Stimulated activated CD4-positive, alpha-beta T cell treated with anti-CD3 and anti-CD28 coated beads, Interleukin-1b, Interleukin-23, amount 100 ng/mL, for 1 hour (primary cell): ENCODE results near the gene LIPC.

Source experiments
- DNase-seq, 2 donors: peaks; one replicate each; pipeline ENCODE4 v3.0.0-alpha.2; 2020; ENCODE audit warnings: low read depth in 2 of 2

Gene LIPC

DNA sequence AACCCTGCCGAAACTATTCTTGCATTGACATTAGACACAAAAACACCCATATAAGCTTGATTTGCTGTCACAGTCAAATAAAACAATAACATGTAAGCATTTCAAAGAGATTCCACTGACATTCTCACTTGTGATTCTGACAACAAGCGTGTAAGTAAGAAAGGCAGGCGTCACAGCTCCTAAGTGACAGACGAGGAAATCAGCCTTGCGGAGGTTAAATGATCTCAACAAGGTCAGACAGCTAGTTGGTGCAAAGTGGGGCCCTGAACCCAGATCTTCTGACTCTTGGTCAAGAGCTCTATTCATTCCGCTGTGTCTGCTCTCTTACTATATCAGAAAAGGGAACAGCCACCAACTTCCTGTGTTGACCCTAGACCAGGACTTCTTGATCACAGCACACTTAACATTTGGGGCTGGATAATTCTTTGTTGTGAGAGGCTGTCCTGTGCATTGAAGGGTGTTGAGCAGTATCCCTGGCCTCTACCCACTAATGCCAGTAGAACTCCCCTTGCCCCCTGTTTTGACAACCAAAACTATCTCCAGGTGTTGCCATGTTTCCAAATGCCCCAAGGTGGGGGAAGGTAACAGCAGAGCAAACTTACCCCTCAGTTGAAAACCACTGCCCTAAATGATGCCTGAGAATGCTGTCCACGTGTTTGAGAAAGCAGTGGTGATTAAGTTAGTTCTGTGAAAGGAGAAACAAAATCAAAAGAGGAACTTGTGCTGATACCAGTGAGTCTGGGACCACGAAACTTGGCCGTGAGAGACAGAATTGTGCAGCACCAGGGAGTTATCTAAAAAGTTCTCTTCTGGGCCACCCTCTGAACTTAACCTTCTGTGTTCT is 86.1 kb downstream of the LIPC start:
- no peak for DNase-seq

DNA sequence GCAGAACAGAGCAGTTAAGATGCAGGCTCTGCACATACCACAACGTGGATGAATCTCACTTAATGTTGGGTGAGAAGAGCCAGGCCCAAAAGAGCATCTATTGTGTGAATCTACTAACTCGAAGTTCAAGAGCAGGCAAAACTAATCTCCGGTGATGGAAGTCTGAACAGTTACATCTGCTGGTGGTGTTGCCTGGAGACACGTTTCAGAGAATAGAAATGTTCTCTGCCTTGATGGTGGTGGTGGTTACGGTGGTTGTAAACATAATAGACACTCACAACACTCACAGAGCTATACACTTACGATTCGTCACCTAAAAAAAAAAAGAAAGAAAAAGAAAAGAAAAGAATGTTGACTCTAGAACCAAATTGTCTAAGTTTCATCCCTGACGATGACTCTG is 86.8 kb downstream of the LIPC start:
- DNase-seq, result no peak

DNA sequence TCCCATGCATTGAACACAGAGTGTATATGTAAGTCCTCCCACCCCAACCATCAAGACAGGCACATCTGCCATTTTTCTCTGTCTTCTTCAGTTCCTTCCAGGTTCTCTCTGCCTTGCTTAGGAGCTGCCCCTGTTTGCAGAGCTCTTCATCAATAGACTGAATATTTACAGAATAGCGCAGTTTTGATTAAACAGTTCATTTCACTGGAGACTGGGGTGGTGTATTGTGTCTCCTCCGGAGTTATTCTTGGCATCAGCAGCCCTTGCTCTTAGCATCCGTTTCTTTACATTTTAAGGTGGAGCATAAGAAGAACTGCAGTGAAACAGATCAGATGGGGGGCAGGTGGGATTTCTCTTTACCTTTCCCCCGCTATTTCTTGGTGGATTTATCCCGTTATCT is 87.7 kb downstream of the LIPC start:
- DNase-seq, result no peak

DNA sequence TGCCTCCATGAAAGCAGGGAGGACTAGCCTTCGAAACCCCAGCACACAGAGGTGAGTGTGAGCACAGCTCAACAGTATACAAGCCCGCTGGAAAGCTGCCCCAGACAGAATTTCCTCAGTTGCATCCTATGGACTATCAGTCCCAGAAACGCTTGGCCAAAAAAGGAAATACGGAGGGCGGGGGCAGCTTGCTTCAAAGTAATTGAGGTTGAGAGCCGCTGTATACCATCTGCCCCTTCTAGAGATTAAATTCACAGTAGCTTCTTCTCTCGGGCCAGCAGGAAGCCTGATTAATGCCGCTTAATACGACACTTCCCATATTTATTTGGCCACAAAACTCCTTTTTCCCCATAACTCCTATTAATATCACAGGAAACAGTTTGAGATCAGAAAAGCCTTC is 88.7 kb downstream of the LIPC start:
- DNase-seq, result no peak

DNA sequence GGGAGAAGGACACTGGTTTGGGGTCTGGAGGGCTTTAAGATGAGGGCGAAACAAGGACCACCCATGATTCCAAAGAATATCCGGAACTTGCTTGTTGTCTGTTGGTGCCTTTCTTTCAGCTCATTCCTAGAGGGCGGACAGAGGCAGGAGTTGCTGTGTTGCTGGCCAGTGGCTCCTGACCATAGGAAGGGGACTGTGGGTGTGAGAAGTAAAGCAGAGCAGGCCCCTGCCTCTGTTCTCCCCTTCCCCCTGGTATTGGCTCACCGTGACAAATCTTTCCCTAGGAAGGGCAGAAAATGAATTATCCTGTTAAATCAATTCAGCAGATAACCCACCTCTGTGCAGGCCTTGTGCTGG is 89.1 kb downstream of the LIPC start:
- DNase-seq, result no peak

DNA sequence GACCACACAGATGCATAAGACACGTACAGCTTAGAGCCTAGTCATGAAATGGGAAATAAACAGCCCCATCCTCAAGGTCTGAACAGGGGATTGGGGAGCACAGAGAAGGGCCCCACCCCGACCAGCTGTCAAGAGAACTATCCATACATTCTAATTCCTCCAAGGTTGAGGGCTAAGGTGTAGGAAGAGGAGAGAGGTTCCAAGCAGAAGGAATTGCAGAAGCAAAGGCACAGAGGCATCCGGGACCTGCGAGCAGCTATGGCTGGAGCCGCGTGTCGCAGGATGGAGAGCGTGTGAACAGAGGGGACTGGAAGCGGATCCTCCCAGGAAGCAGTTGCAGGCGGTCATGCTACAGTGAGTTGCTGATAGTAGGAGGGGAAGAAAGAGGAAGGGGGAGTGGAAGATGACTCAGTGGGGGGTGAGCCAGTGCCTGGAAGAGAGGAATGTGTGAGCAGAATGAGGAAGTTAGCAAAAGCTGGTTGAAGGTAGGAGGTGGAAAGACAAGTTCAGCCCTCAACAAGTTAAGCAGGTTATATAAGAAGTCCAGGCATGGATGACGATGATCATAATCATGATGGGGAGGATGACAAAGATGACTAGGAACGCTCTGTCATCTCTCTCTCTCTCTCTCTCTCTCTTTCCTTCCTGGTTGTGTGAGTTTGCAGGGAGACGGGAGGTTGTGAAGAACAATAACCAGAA is 89.7 kb downstream of the LIPC start:
- no peak for DNase-seq

DNA sequence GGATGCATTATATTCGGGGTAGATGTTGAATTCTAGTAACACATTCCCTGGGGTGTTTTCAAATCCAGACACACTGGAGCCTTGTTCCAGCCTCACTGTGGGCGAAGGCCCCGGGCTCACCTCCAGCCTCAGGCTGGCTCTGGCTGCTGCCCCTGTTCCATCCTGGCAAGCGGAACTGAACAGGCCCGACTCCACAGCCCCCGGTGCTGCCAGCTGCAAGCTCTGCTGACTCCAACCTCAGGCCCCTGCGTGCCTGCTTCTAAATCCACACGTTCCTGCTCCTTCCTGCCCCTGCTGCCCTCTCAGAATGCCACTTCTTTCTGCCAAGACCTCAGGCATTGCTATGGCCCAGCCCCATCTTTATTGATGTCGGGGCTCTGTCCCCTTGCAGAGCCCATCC is 90.6 kb downstream of the LIPC start:
- no peak for DNase-seq

DNA sequence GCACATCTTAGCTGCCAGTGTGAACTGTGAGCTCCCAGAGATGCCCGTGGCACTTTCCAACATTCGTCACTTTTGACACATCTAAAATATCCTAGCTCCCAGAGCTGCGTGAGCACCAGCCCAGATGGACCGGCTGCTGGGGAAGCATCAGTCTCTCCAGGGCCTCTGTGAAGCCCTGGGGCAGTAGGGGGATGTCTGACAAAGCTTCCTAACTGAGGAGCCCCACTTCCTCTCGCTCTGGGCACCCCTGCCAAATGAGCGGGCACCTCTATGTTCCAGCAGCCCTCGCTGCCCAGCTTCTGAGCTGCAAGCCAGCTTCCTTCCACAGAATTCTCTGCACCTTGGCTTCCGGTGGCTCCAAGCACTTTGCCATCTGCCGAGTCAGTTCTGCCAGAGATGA is 91.1 kb downstream of the LIPC start:
- no peak for DNase-seq

DNA sequence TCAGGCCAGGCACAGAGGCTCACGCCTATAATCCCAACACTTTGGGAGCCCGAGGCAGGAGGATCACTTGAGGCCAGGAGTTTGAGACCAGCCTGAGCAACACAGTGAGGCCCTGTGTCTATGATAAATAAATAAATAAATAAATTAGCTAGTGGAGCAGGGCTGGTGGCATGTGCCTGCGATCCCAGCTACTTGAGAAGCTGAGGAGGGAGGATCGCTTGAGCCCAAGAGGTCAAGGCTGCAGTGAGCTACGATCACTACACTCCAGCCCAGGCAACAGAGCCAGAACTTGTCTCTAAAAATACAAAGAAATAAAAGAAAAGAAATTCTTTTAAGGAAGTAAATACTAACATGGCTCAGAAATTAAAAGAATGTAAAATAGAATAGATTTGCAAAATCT is 91.8 kb downstream of the LIPC start:
- DNase-seq, result no peak

DNA sequence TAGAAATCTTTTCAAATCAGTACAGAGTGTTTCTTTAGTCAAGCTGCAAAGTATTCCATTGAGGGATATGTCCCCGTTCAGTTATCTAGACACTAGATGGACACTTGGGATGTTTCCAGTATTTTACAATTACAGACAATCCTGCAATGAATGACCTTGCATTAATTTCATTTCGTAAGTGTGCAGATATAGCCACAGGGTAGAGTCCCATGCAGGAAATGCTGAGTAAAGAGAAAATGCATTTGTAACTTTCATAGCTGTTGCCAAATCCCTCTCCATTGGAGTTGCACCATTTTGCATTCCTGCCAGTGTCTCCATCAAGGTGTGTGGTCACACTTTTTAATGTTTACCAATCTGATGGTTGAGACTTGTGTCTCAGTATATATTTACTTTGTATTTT is 92.5 kb downstream of the LIPC start:
- DNase-seq, result no peak

DNA sequence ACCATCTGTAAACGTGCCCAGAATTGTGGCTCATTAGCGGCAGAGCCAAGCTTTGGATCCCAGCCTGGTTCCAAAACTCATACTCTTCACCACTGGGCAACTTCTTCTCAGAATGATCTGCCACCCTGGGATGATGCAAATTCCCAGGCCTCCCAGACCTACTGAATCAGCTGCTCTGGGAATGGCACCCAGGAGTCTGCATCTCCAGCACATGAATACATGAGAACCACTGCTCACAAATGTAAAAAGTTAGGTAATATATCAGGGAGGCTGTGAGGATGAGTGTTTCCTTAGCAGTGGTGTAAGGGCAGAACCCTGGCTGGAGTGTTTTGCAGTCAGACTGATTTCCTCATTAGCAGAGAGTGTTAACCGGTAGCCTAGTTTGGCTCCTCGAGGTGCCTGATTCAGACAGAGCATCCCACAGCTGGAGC is 94.2 kb downstream of the LIPC start:
- no peak for DNase-seq

DNA sequence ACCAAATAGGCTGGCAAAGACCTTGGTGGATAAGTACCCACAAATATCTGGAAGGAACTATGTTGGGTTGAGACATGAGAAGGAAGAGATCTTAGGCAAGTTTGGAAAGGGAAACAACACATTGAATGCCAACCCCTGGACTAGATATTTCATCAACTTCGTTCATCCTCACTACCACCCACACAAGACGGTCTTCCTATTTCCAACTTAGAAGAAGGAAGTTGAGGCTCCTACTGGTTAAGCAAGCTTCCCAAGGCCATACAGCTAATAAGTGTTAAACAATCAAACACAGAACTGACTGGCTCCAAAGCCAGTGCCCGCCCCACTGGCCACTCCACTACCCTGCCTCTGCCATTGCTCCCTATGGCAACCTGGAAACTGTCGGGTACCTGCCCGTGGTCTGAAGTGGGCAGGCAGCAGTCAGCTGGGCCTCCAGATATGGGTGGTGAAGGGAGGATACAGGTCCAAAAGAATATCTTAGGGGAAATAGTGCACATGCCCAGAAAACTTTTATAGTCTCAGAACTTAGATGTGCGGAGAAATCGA is 94.9 kb downstream of the LIPC start:
- DNase-seq, result no peak

DNA sequence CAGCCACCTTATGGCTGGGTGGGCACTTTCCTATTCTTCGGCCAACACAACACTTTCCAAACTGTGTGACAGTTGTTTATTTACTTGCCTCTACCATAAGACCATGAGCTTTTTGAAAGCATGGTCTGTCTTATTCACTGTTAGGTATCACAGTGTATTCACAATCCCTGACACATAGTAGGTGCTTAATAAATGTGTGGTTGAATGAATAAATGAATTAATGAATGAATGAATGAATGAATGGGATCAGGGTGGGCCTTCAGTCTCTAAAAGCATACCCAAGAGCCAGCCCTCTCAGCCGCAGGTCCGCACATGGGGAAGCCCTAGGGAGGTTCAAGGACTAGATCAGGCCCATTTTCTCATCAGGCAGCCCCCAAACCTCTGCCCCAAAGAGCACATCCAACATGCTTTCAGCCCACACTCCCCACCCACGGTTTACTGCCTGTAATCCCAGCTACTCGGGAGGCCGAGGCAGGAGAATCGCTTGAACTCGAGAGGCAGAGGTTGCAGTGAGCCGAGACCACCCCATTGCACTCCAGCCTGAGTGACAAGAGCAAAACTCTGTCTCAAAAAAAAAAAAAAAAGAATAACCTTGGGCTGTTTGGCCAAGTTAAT is 95.9 kb downstream of the LIPC start:
- no peak for DNase-seq

DNA sequence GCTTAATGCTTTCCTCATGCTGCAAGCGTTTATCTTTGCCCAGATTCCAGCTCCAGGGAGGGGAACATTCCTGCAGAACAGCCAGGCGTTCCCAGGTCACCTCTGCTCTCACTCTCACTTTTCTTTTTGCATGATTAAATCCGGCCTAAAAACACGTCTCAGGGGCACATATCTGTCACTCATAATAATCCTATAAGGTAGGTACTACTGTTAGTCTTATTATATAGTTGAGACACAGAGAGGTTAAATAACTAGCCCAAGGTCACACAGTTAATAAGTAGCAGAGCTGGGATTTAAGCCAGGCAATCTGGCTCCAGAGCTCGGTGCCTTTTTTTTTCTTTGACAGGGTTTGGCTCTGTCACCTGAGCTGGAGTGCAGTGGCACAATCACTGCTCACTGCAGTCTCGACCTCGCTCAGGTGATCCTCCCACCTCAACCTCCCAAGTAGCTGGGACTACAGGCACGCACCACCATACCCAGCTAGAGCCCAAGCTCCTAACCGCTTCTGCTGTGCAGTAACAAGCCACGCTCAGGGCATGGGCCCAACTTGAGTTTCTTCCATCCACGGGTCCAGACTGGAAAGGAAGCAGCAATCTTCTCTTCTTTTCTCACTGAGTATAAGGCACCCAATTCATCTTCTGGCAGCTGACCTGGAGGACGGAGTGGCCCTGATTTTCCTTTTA is 96.5 kb downstream of the LIPC start:
- no peak for DNase-seq

DNA sequence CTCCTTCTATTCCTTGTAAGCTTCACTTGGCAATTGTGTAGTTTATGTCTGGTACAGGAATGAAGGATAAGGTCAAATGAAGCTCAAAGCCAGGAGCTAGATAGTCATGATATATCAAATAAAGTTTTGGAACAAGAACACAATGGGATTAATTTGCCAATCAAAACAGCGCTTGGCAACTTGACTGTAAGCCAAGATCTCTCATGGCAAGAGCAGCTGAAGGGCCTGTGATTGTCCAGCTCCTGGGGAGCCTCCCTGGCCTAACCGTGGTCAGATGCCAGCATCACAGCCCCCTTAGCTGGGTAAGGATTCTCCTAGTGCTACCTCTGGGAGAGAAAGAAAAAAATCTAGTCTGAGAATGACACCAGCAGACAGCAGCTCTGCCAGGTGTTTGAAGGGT is 97.2 kb downstream of the LIPC start:
- no peak for DNase-seq

DNA sequence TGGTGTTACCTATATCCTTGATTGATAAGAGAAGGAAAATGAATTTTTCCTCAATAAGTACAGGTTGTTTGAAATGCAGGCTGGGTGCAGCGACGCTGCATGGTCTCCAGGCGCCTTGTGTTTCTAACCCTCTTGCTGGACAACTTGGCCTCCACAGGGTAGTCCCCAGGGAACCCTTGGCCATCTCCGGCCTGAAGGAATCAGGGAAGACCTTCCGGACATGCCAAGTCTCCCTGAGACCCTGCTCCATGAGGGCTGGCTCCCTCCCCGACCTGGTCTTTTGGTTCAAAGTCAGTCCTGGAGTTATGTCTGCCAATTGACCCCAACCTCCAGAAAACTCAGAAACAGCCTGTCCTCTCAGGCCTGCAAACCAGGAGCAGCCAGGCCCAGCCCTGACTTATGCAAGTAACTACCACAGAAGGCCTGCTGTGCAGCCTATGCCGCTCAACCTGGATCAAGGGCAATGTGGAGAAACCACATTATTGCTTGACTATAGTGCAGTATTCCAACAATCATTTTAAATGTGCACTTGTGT is 98.3 kb downstream of the LIPC start:
- DNase-seq, result no peak

DNA sequence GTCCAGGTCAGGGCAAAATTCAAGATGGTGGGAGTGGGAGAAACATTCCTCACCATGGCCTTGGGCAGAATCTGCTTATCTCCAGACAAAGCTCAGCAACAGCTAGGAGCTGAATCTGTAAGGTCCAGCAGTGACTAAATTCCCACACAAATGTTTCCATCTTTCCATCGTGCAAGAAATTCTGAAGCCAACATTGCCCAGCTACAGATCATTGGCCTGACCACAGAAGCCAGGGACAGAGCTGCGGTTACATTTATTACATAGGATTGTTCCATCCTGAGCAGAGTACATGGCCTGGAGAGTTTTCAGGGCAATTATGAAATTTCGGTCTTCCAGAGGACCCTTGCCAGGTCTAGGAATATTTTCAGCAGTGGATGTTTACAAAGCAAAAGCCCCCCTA is 100.3 kb downstream of the LIPC start:
- no peak for DNase-seq

DNA sequence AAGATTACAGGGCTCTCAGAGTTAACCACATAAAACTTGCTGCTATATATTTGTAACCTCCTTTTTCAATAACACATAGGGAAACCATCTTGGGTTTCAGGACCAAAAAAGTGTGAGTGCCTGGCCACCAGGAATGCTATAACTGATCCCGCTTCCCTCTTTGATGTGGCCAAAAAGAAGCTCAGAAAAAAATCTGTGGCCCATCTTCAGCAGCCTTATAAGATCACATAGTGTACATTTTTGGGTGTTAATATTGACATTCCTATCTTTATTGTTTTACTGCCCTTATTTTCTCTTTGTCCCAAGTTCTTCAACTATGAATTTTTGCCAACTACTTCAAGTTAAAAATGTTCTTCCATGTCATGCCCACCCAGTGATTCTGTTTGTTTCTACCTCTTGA is 102.8 kb downstream of the LIPC start:
- DNase-seq, result no peak

DNA sequence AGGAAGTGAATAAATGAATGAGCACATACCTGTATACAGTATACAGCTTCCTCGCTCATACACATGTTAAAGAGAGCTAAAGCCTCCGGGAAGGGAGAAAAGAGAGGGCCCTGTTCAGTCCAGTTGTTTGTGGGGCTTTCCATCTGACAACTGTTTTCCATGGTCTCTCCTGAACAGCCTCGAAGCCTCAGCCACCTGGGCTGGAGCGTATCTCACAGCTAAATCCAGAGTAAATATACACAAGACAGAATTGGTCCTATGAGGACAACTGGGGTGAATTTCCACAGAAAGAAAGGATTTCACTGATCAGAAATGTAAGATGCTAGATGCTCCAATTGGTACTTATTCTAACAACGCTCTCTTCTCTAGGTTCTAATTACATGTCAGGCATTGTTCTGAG is 103.5 kb downstream of the LIPC start:
- DNase-seq, result no peak

DNA sequence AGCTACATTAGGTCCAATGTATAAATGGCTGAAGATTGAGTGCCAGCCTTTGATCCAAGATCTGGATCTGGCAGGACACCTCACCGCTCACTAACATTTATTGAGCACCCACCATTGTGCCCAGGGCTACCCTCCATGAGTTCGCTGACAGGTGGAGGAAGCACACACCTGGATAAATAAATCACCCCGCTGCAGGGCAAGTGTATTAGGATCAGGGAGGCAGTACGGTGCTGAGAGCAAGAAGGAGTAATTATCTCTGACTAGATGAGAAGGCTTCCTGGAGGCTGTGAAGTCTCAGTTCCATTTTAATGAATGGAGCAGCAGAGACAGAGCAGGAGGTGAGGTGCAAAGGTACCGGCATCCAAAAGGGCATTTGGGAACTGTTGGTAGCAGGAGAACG is 104.1 kb downstream of the LIPC start:
- DNase-seq, result no peak

DNA sequence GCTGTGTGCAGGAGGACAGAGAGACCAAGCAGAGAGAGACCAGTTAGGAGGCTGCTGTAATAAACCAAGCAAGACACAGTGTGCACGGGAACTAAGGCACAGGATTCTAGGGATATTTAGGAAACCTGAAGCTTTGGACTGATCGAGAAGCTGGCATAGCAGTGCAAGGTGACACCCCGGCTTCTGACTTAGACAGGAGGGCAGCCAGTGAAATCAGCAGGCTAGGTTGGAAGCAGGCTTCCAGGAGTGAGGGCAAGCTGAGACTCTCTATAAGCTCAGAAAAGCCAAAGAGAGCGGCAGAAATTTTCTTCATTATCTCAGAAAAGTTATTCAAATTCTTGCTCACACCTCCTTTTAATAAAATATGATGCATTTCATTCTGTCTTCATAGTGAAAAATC is 104.6 kb downstream of the LIPC start:
- DNase-seq, result no peak

DNA sequence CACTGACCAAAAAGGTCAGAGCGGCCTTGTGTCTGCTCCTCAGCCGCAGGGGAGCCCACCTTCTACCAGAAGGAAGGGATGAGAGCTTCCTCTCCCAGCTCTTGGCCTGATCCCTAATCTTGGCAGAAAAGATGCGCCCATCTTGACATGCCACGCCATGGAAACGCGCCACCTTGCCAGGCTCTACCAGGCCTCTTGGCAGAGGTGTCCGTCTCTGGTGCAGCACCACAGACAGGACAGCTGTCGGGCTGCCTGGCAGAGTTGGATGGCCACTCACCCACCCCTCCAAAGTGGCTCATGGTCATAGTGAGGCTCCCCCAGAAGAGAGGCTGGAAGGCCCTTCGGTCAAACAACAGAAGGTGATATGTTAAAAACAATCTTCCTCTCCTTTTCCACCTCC is 105.2 kb downstream of the LIPC start:
- DNase-seq, result no peak
